Endothelial cell of umbilical vein (primary cell): ENCODE measurements around the gene MAML3.

Source experiments
- CTCF ChIP-seq, 2 donors: IDR thresholded peaks; 1 replicate in 1 of 2; 2 replicates in 1 of 2; pipeline ENCODE4 v1.5.1; 2011; ENCODE audit warnings: low read length in 2 of 2, mild to moderate bottlenecking in 2 of 2, moderate library complexity in 2 of 2, control low read depth in 1 of 2, inconsistent platforms in 1 of 2, low read depth in 1 of 2; ENCODE audit not compliant: insufficient read depth in 1 of 2; ENCODE audit errors: extremely low read depth in 1 of 2
- EZH2 ChIP-seq: IDR thresholded peaks from 2 replicates; pipeline ENCODE4 v1.6.1; 2012; ENCODE audit warnings: borderline replicate concordance, low read depth, mild to moderate bottlenecking, moderate library complexity, low read length, inconsistent platforms; ENCODE audit not compliant: severe bottlenecking
- JUN ChIP-seq: IDR thresholded peaks from 2 replicates; pipeline ENCODE4 v1.6.1; 2011; ENCODE audit warnings: borderline replicate concordance, low read depth; ENCODE audit not compliant: insufficient read length, insufficient read depth
- MAX ChIP-seq: IDR thresholded peaks from 2 replicates; pipeline ENCODE4 v1.6.1; 2011; ENCODE audit not compliant: insufficient read depth, insufficient read length
- POLR2A ChIP-seq: IDR thresholded peaks from 2 replicates; pipeline ENCODE4 v1.6.1; 2012; ENCODE audit warnings: low read depth, mild to moderate bottlenecking, control low read depth, low read length
- POLR2AphosphoS5 ChIP-seq: IDR thresholded peaks from 2 replicates; pipeline ENCODE4 v1.6.1; 2012; ENCODE audit warnings: low read depth, mild to moderate bottlenecking, control low read depth, low read length, moderate library complexity; ENCODE audit not compliant: insufficient read depth

DNA sequence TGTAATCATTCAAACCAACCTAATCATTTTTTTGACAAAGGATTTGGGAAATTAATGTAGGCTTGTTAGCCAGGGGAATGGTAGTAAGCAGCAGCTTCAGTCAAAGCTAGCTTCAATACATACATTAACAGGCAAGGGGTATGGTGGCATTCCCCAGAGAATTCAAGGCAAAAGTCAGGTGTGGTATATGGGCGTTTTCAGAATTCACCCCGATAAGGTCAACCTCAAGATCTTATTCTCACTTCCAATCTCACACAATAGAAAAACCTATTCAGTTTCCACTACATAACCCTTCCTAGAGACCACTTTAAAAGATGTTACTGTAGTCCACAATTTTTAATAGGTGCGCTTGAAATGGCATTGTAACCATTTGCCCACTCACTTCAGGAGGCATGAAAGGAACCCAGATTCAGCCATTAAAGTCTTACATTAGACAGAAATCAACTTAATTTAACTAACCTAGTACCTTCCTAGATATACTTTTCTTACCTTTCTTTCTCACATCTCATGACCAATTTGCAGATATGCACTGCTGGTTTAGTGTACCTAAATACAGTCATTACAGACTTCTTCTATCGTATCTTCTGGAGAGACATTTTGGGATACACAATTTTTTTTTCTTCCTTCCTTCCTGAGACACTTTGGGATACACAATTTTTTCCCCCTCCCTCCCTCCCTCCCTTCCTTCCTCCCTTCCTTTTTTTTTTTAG lies 34.9 kb downstream of the MAML3 start:
- TF ChIP-seq CTCF (IDR thresholded peaks at IDR 0.05; ENCODE audit: extremely low read depth in 1 of 2, insufficient read depth in 1 of 2, low read depth in 1 of 2, low read length in 2 of 2) (no peak), POLR2A (no peak), POLR2AphosphoS5 (no peak), EZH2 (no peak), JUN (no peak), MAX (no peak)
